ENCODE measurements around the gene HAAO. TPM values are rescaled to one million over a fixed set of nuclear protein-coding genes. Genes with fewer than 3 reads are reported as not detected.

The HAAO gene
- total RNA-seq, 1 experiment from 2014 or later, result 8.0 TPM

DNA sequence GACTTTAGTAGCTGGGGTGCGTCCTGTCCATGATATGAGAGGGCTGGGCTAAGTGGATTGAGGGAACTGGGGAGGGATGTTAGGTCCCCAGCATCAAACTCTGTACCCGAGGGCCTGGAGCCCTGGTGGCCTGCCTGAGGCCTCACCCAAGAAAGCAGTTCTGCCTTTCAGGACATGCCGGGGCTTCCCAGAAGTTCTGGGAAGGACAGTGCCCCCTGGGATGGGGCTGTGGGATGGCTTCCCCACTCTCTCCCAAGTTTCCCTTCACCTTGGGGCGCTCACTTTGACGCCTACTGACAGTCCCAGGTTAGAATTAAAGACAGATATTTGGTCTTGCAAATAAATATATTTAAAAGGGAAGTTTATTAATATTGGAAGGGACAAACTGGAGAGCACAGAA lies 30.2 kb downstream of the HAAO start:
- ChIA-PET CTCF (interaction anchor here (0.5 kb wide), 1 partner anchor 287 kb away, joined by 4 read pairs; no protein-coding TSS in a partner anchor), POLR2A (no interaction called here)
- H3K27ac Mint-ChIP-seq, result no peak overlapping the region
- no peaks in the 10 kb centered on the region for H3K9me3 Mint-ChIP-seq
- DNase-seq (ENCODE audit: low spot score) (no peak), ATAC-seq (no peak)
- peaks cover 8% of the 10 kb centered on the region for H3K4me1 Mint-ChIP-seq
- H3K36me3 Mint-ChIP-seq, result peaks cover 3% of the 10 kb centered on the region; the same call in 1 of the 2 replicates
- H3K4me3 Mint-ChIP-seq, result no peak overlapping the region
- TF ChIP-seq RELA (CRISPR knock-in tag; IDR thresholded peaks at IDR 0.05; ENCODE audit: borderline replicate concordance) (no peak), GABPB1 (CRISPR knock-in tag; IDR thresholded peaks at IDR 0.05) (no peak), ZNF138 (CRISPR knock-in tag; conservative IDR thresholded peaks at IDR 0.05) (no peak), ZNF671 (CRISPR knock-in tag; IDR thresholded peaks at IDR 0.05) (no peak), FOXK1 (CRISPR knock-in tag; IDR thresholded peaks at IDR 0.05) (no peak), GTF2I (CRISPR knock-in tag; conservative IDR thresholded peaks at IDR 0.05) (no peak), CREB1 (CRISPR knock-in tag; IDR thresholded peaks at IDR 0.05) (no peak), CBFB (CRISPR knock-in tag; IDR thresholded peaks at IDR 0.05; ENCODE audit: low read depth) (no peak)
- TF ChIP-seq, protein P1, sequence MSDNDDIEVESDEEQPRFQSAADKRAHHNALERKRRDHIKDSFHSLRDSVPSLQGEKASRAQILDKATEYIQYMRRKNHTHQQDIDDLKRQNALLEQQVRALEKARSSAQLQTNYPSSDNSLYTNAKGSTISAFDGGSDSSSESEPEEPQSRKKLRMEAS (CRISPR knock-in tag; IDR thresholded peaks at IDR 0.05), result no peak
- TF ChIP-seq, protein P2, sequence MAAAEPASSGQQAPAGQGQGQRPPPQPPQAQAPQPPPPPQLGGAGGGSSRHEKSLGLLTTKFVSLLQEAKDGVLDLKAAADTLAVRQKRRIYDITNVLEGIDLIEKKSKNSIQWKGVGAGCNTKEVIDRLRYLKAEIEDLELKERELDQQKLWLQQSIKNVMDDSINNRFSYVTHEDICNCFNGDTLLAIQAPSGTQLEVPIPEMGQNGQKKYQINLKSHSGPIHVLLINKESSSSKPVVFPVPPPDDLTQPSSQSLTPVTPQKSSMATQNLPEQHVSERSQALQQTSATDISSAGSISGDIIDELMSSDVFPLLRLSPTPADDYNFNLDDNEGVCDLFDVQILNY (CRISPR knock-in tag; IDR thresholded peaks at IDR 0.05), result no peak
- TF ChIP-seq, protein P3, sequence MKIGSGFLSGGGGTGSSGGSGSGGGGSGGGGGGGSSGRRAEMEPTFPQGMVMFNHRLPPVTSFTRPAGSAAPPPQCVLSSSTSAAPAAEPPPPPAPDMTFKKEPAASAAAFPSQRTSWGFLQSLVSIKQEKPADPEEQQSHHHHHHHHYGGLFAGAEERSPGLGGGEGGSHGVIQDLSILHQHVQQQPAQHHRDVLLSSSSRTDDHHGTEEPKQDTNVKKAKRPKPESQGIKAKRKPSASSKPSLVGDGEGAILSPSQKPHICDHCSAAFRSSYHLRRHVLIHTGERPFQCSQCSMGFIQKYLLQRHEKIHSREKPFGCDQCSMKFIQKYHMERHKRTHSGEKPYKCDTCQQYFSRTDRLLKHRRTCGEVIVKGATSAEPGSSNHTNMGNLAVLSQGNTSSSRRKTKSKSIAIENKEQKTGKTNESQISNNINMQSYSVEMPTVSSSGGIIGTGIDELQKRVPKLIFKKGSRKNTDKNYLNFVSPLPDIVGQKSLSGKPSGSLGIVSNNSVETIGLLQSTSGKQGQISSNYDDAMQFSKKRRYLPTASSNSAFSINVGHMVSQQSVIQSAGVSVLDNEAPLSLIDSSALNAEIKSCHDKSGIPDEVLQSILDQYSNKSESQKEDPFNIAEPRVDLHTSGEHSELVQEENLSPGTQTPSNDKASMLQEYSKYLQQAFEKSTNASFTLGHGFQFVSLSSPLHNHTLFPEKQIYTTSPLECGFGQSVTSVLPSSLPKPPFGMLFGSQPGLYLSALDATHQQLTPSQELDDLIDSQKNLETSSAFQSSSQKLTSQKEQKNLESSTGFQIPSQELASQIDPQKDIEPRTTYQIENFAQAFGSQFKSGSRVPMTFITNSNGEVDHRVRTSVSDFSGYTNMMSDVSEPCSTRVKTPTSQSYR (CRISPR knock-in tag; IDR thresholded peaks at IDR 0.05), result no peak
- TF ChIP-seq, protein P4, sequence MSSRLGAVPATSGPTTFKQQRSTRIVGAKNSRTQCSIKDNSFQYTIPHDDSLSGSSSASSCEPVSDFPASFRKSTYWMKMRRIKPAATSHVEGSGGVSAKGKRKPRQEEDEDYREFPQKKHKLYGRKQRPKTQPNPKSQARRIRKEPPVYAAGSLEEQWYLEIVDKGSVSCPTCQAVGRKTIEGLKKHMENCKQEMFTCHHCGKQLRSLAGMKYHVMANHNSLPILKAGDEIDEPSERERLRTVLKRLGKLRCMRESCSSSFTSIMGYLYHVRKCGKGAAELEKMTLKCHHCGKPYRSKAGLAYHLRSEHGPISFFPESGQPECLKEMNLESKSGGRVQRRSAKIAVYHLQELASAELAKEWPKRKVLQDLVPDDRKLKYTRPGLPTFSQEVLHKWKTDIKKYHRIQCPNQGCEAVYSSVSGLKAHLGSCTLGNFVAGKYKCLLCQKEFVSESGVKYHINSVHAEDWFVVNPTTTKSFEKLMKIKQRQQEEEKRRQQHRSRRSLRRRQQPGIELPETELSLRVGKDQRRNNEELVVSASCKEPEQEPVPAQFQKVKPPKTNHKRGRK (CRISPR knock-in tag; IDR thresholded peaks at IDR 0.05; ENCODE audit: borderline replicate concordance), result no peak
- TF ChIP-seq, protein P5, sequence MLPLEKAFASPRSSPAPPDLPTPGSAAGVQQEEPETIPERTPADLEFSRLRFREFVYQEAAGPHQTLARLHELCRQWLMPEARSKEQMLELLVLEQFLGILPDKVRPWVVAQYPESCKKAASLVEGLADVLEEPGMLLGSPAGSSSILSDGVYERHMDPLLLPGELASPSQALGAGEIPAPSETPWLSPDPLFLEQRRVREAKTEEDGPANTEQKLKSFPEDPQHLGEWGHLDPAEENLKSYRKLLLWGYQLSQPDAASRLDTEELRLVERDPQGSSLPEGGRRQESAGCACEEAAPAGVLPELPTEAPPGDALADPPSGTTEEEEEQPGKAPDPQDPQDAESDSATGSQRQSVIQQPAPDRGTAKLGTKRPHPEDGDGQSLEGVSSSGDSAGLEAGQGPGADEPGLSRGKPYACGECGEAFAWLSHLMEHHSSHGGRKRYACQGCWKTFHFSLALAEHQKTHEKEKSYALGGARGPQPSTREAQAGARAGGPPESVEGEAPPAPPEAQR (CRISPR knock-in tag; IDR thresholded peaks at IDR 0.05), result no peak
- no peaks in the 10 kb centered on the region for H3K27me3 Mint-ChIP-seq (ENCODE audit: low read depth)

DNA sequence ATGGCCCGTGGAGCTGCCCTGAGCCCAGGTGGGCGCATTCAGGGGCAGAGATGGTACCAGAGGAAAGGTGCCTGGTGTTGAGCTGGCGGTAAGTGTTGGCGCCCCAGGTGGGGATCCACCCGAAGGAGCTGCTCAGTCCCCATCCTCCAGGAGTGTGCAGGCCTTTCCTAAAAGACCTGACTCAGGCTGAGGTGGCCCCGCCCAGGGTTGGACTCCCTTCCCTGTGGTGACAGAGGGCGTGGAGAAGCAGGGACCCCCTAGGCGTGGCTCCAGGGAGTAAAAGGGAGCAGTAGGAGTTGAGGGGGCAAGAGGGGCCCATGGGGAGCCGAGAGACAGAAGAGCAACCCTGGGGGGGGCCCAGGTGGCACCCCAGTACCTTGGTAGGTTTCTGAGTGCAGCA lies 30.8 kb downstream of the HAAO start:
- Mint-ChIP-seq H3K9me3 (no peaks in the 10 kb centered on the region), H3K4me3 (no peak overlapping the region), H3K27ac (no peak overlapping the region), H3K4me1 (peaks cover 10% of the 10 kb centered on the region), H3K36me3 (peaks cover 3% of the 10 kb centered on the region; the same call in 1 of the 2 replicates), H3K27me3 (ENCODE audit: low read depth) (no peaks in the 10 kb centered on the region)
- ATAC-seq, result peak; percentile 13; the same call in 1 of the 2 replicates
- ChIA-PET POLR2A (no interaction called here), CTCF (interaction anchor here (0.5 kb wide), 1 partner anchor 287 kb away, joined by 4 read pairs; no protein-coding TSS in a partner anchor)
- no peak for TF ChIP-seq SP1 (CRISPR knock-in tag; conservative IDR thresholded peaks at IDR 0.05)
- no peak for TF ChIP-seq ZNF317 (CRISPR knock-in tag; IDR thresholded peaks at IDR 0.05; ENCODE audit: borderline replicate concordance, low read depth)
- TF ChIP-seq PRRX2 (CRISPR knock-in tag; IDR thresholded peaks at IDR 0.05), result no peak
- TF ChIP-seq ETV6 (CRISPR knock-in tag; IDR thresholded peaks at IDR 0.05), result no peak
- no peak for TF ChIP-seq NR2C2 (CRISPR knock-in tag; IDR thresholded peaks at IDR 0.05)
- no peak for TF ChIP-seq JUN (CRISPR knock-in tag; IDR thresholded peaks at IDR 0.05)
- TF ChIP-seq OVOL2 (CRISPR knock-in tag; IDR thresholded peaks at IDR 0.05; ENCODE audit: borderline replicate concordance), result no peak
- TF ChIP-seq, protein P6, sequence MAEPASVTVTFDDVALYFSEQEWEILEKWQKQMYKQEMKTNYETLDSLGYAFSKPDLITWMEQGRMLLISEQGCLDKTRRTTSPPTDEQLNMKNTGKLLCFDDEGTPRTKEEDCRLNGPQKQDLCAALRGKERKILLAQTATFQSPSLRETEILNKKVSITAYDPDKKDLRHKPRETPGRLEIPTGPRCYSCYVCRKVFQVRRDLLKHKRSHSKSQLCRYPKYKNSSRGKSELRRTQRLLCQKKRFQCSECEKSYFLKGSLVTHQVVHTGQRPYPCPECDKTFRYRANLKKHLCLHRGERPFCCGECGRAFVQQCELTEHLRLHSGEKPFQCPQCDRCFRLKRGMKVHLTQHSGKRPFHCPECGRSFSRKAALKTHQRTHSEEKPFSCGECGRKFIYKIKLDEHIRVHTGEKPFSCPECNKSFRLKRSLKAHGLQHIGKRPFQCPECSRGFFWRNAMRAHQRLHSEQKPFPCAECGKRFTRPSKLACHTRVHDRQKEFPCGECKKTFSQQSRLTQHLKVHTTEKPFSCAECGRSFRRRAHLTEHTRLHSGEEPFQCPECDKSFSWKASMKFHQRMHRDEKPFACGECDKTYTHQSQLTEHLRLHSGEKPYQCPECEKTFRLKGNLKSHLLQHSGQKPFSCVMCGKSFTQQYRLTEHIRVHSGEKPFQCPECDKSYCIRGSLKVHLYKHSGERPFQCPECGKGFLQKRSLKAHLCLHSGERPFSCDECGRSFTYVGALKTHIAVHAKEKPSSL (CRISPR knock-in tag; conservative IDR thresholded peaks at IDR 0.05), result no peak
- DNase-seq (ENCODE audit: low spot score), result no peak

All from WTC11 (cell line).